GM12878 (cell line): ENCODE results near the gene ENDOV. TPM values are rescaled to one million over a fixed set of nuclear protein-coding genes. Genes with fewer than 3 reads are reported as not detected.

Experiments used
- ATAC-seq: fragments of 200-7000 bp; cut with Tn5 transposase; 3 replicates; pipeline ENCODE4 v1.9.1; 2020; ENCODE audit warnings: mild to moderate bottlenecking, moderate library complexity
- BruUV-seq: library from RNA; stranded (reverse); fragments of 400-500 nt; replicated peaks from 2 replicates; lab custom pipeline; 2021; lab: Mats Ljungman, UMichigan
- CTCF ChIA-PET: fragments of 300-600 bp; sonication (Branson Sonifier 250); formaldehyde crosslinking; extraction: SDS; loops from one replicate; lab custom pipeline; 2021; ENCODE audit warnings: inconsistent platforms; lab: Yijun Ruan, JAX
- POLR2A ChIA-PET: fragments of 350-600 bp; formaldehyde crosslinking; extraction: SDS; loops from one replicate; lab custom pipeline; 2021; ENCODE audit warnings: inconsistent platforms; lab: Charles Lee
- RAD21 ChIA-PET: fragments of 300-600 bp; sonication (Branson Sonifier 250); formaldehyde crosslinking; loops from one replicate; lab custom pipeline; 2023; ENCODE audit warnings: antibody characterized with exemption; ENCODE audit not compliant: unreplicated experiment; lab: Charles Lee
- SMC1A ChIA-PET: fragments of 300-600 bp; sonication (Branson Sonifier 250); formaldehyde crosslinking; loops from one replicate; lab custom pipeline; 2023; ENCODE audit not compliant: unreplicated experiment, uncharacterized antibody; lab: Charles Lee
- DNase-seq: peaks from one replicate; pipeline ENCODE4 v3.0.0-alpha.2; 2011; ENCODE audit warnings: low read depth, low spot score
- FAIRE-seq: peaks from 3 replicates; lab custom pipeline; 2011; peaks lifted over from hg19 to GRCh38; lab: Jason Lieb, UNC
- H2AFZ ChIP-seq: 2 replicates; pipeline ENCODE4 v1.6.0; 2011; ENCODE audit warnings: low read depth, low read length, control low read depth; ENCODE audit not compliant: control insufficient read depth
- H3K27ac ChIP-seq: 2 replicates; pipeline ENCODE4 v1.5.1; 2011; ENCODE audit warnings: control low read depth; ENCODE audit not compliant: control insufficient read depth, insufficient read depth
- H3K27me3 ChIP-seq, 2 experiments: replicated peaks in 1 of 2; 2 replicates each; pipeline versions ENCODE4 v1.6.0 to v1.6.1; 2011; ENCODE audit warnings: low read length in 1 of 2; ENCODE audit not compliant: control insufficient read depth in 2 of 2, insufficient read depth in 2 of 2
- H3K36me3 ChIP-seq, 2 experiments: 2 replicates each; pipeline ENCODE4 v1.5.1; 2011; ENCODE audit warnings: low read length in 1 of 2; ENCODE audit not compliant: control insufficient read depth in 2 of 2, insufficient read depth in 2 of 2
- H3K4me1 ChIP-seq: 2 replicates; pipeline ENCODE4 v1.6.1; 2011; ENCODE audit warnings: mild to moderate bottlenecking, low read length, moderate library complexity, mixed read lengths; ENCODE audit not compliant: control insufficient read depth, insufficient read depth
- H3K4me2 ChIP-seq: 2 replicates; pipeline ENCODE4 v1.6.0; 2011; ENCODE audit warnings: control low read depth; ENCODE audit not compliant: control insufficient read depth, insufficient read depth
- H3K4me3 ChIP-seq: fragments of 200-600 bp; sonication (generic); 2 replicates; pipeline ENCODE4 v1.5.1; 2016
- H3K79me2 ChIP-seq: 2 replicates; pipeline ENCODE4 v1.6.0; 2011; ENCODE audit warnings: low read length; ENCODE audit not compliant: control insufficient read depth, insufficient read depth
- H3K9ac ChIP-seq: 2 replicates; pipeline ENCODE4 v1.8.0; 2011; ENCODE audit warnings: low read length, control low read depth, mixed read lengths; ENCODE audit not compliant: control insufficient read depth, insufficient read depth
- H3K9me3 ChIP-seq: replicated peaks from 3 replicates; pipeline ENCODE4 v1.5.1; 2011; ENCODE audit warnings: mild to moderate bottlenecking, low read length; ENCODE audit not compliant: control insufficient read depth, insufficient read depth
- H4K20me1 ChIP-seq: 2 replicates; pipeline ENCODE4 v1.6.0; 2011; ENCODE audit not compliant: control insufficient read depth, insufficient read depth
- FOXK2 ChIP-seq: fragments of 450-650 bp; IDR thresholded peaks from 2 replicates; pipeline ENCODE4 v1.6.1; 2017; ENCODE audit warnings: mild to moderate bottlenecking, moderate library complexity
- PAX8 ChIP-seq: fragments of 450-650 bp; IDR thresholded peaks from 2 replicates; pipeline ENCODE4 v1.6.1; 2017; ENCODE audit warnings: mild to moderate bottlenecking, moderate library complexity
- RCOR1 ChIP-seq: conservative IDR thresholded peaks from 2 replicates; pipeline ENCODE4 v1.6.1; 2012; ENCODE audit warnings: low read depth, low read length, improper control_type of control experiment
- RUNX3 ChIP-seq: IDR thresholded peaks from 2 replicates; pipeline ENCODE4 v1.6.1; 2012; ENCODE audit warnings: low read length, inconsistent platforms
- SUPT20H ChIP-seq: IDR thresholded peaks from 2 replicates; pipeline ENCODE4 v1.6.1; 2011; ENCODE audit warnings: low read depth, mild to moderate bottlenecking, low read length, moderate library complexity, borderline replicate concordance; ENCODE audit not compliant: control insufficient read depth
- SUZ12 ChIP-seq: fragments of 200-600 bp; sonication (generic); IDR thresholded peaks from one replicate; pipeline ENCODE4 v1.6.1; 2018; ENCODE audit warnings: antibody characterized with exemption, mild to moderate bottlenecking; ENCODE audit not compliant: unreplicated experiment
- TARDBP ChIP-seq: IDR thresholded peaks from 2 replicates; pipeline ENCODE4 v1.6.1; 2016; ENCODE audit warnings: borderline replicate concordance
- ZNF622 ChIP-seq: fragments of 450-650 bp; IDR thresholded peaks from 2 replicates; pipeline ENCODE4 v1.6.1; 2017; ENCODE audit warnings: mild to moderate bottlenecking, inconsistent platforms
- ZSCAN29 ChIP-seq: fragments of 450-650 bp; IDR thresholded peaks from 2 replicates; pipeline ENCODE4 v1.6.1; 2017; ENCODE audit warnings: mild to moderate bottlenecking, moderate library complexity
- WGBS: methylation state at CpG from one replicate; pipeline ENCODE4 v1.1.6; 2016; ENCODE audit warnings: low lambda C conversion rate; ENCODE audit not compliant: insufficient replicate concordance, insufficient coverage; ENCODE audit errors: missing lambda C conversion rate; 5-methylcytosine and 5-hydroxymethylcytosine counted together
- in situ Hi-C: fragments of 300-500 bp; cut with MboI; formaldehyde crosslinking; loops from 9 replicates; pipeline ENCODE4 v1.14.3; 2018; ENCODE audit warnings: mixed read lengths
- intact Hi-C: fragments of 100-400 bp; cut with micrococcal nuclease; formaldehyde crosslinking; loops from one replicate; pipeline ENCODE4 v1.14.2; 2022; ENCODE audit not compliant: unreplicated experiment
- polyA plus RNA-seq, 11 experiments: library from polyadenylated mRNA; depleted of rRNA in 4 of 11; unstranded in 6 of 11; stranded (reverse) in 5 of 11; fragments of >200 nt; fragmentation: Nextera tagmentation in 4 of 11; fragmentation: Illumina TruSeq in 1 of 11; extraction: Ambion mirVana in 4 of 11; extraction: Trizol in 1 of 11; gene quantifications; 1 replicate in 1 of 11; 2 replicates in 10 of 11; pipeline versions ENCODE4 v1.2.1 to v1.2.3, GENCODE V29; 2011 to 2016; ENCODE audit warnings: inconsistent platforms in 2 of 11, missing spikeins in 2 of 11, low read depth in 1 of 11
- total RNA-seq, 4 experiments: library from RNA; depleted of rRNA in 3 of 4; stranded (reverse); fragments of >200 nt in 3 of 4; fragmentation: Illumina TruSeq in 1 of 4; extraction: Trizol in 1 of 4; gene quantifications; 2 replicates each; pipeline versions ENCODE4 v1.2.1 to v1.2.3, GENCODE V29; 2013 to 2021
- TF ChIP-seq, protein P1 (sequence below): IDR thresholded peaks from 2 replicates; pipeline ENCODE4 v1.6.1; 2012; ENCODE audit warnings: mild to moderate bottlenecking, low read depth, low read length

Gene ENDOV
- total and polyA plus RNA-seq, 10 of the 15 experiments (the other 5 are each of a cell fraction or from before 2014, with no cell fraction given), result 0.63 to 11.9 (median 8.1) TPM

DNA sequence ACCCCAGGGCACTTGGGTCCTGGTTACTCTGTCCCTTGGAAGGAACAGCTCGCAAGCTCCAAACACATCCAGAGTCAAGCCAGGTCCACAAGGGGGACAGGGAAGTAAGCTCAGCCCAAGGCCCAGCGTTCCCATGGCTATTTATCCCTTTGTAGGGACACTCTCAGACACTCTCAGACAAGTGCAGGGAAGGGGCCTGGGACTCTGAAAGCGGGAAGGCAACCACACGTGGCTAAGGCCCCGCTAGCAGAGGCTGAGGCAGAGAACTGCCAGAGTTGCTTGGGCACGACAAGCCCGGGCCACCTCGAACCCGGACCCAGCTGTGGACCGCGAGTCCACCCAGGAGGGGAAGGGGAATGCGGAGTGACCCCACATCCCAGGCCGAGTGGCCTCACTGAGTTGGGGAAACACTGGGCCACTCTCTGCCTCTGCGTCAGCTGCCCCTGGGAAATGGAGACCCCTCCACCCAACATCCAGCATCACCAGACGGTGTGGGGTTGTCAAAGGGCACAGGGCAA is 51.3 kb downstream of the ENDOV start:
- ChIA-PET SMC1A (no interaction called here), POLR2A (no interaction called here), CTCF (no interaction called here)

DNA sequence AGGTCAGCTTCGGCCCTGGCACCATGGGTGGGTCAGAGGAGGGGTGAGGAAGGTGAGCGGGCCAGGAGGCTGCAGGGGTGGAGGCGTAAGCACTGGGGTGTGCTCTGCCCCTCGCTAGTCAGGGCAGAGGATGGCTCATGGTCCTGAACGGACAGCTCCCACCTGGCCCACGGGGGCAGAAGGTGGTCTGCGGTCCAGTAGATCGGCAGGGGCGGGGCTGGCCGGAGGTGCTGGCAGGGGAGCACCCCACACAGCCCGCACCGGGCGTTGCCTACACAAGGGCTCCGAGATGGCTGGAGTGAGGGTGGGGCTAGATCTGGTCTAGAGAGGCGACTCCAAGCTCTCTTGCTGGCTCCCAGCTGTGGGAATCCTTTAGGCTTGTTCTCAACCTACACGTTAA is 53.3 kb downstream of the ENDOV start:
- Histone ChIP-seq H4K20me1 (no peaks in the 10 kb centered on the region), H3K4me1 (no peaks in the 10 kb centered on the region), H3K36me3 (no peaks in the 10 kb centered on the region), H3K27ac (no peak overlapping the region), H3K9me3 (no peaks in the 10 kb centered on the region), H3K9ac (no peak overlapping the region), H2AFZ (no peak overlapping the region), H3K4me2 (no peak overlapping the region), H3K79me2 (no peaks in the 10 kb centered on the region), H3K27me3 (peaks cover 10 to 13% of the 10 kb centered on the region in 2 experiments), H3K4me3 (no peak overlapping the region)
- ChIA-PET POLR2A (no interaction called here), RAD21 (no interaction called here), CTCF (no interaction called here), SMC1A (no interaction called here)
- TF ChIP-seq, protein P1, sequence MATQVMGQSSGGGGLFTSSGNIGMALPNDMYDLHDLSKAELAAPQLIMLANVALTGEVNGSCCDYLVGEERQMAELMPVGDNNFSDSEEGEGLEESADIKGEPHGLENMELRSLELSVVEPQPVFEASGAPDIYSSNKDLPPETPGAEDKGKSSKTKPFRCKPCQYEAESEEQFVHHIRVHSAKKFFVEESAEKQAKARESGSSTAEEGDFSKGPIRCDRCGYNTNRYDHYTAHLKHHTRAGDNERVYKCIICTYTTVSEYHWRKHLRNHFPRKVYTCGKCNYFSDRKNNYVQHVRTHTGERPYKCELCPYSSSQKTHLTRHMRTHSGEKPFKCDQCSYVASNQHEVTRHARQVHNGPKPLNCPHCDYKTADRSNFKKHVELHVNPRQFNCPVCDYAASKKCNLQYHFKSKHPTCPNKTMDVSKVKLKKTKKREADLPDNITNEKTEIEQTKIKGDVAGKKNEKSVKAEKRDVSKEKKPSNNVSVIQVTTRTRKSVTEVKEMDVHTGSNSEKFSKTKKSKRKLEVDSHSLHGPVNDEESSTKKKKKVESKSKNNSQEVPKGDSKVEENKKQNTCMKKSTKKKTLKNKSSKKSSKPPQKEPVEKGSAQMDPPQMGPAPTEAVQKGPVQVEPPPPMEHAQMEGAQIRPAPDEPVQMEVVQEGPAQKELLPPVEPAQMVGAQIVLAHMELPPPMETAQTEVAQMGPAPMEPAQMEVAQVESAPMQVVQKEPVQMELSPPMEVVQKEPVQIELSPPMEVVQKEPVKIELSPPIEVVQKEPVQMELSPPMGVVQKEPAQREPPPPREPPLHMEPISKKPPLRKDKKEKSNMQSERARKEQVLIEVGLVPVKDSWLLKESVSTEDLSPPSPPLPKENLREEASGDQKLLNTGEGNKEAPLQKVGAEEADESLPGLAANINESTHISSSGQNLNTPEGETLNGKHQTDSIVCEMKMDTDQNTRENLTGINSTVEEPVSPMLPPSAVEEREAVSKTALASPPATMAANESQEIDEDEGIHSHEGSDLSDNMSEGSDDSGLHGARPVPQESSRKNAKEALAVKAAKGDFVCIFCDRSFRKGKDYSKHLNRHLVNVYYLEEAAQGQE, result peak; percentile 65; the same call in 1 of the 2 replicates
- no peak for TF ChIP-seq PAX8
- BruUV-seq, result no TSS peak
- no peak; the same call in 2 of the 3 replicates for ATAC-seq
- intact Hi-C loops (no loop called here), in situ Hi-C loops (no loop called here)
- WGBS, result 21% methylated on average over 16 of the region's 16 CpGs
- no peak for DNase-seq
- no peak for FAIRE-seq

More for the DNA sequence above, 51.3 kb downstream of the ENDOV start:
- no peak overlapping the region for H3K4me2 ChIP-seq
- H3K27me3 ChIP-seq, result peaks cover 10 to 13% of the 10 kb centered on the region in 2 experiments
- H3K4me3 ChIP-seq, result no peak overlapping the region
- no peaks in the 10 kb centered on the region for H3K79me2 ChIP-seq
- intact Hi-C loops, result no loop called here
- in situ Hi-C loops, result no loop called here
- no peak overlapping the region for H3K27ac ChIP-seq
- H2AFZ ChIP-seq, result no peak overlapping the region
- no peaks in the 10 kb centered on the region for H4K20me1 ChIP-seq
- FAIRE-seq, result no peak
- no peaks in the 10 kb centered on the region for H3K9me3 ChIP-seq
- H3K9ac ChIP-seq, result no peak overlapping the region
- BruUV-seq, result no TSS peak
- WGBS, result 26% methylated on average over 15 of the region's 15 CpGs
- no peaks in the 10 kb centered on the region for H3K36me3 ChIP-seq
- no peak for TF ChIP-seq RCOR1
- no peak for TF ChIP-seq TARDBP
- TF ChIP-seq RUNX3, result no peak
- no peak for TF ChIP-seq SUZ12
- TF ChIP-seq ZSCAN29, result no peak
- no peak for TF ChIP-seq SUPT20H
- no peak for TF ChIP-seq ZNF622
- no peak for TF ChIP-seq FOXK2
- TF ChIP-seq, all 136 proteins: peak for 0
- RAD21 ChIA-PET, result no interaction called here
- no peak for ATAC-seq
- no peaks in the 10 kb centered on the region for H3K4me1 ChIP-seq
- DNase-seq, result no peak
